ENCODE data around the gene OR51S1.

OR51S1 gene

DNA sequence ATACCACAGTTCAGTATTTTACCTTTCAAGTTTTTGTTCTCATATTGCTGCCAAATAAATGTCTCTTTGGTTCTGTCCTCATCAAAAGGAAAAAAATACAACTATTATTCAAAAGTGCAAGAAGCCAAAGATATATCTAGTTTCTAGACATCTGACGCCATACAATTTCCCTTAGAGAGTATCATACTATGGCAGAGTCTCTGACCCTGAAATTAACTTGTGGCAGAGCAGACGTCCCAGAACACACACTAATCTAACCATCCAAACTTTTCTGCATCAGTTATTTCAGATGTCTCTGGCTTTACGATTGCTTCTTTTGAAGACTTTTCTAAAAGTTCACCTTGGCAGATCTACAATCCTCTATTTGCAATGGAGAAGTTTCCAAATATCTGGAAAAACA lies 35.4 kb upstream of the OR51S1 start:
- TF ChIP-seq, protein P1, sequence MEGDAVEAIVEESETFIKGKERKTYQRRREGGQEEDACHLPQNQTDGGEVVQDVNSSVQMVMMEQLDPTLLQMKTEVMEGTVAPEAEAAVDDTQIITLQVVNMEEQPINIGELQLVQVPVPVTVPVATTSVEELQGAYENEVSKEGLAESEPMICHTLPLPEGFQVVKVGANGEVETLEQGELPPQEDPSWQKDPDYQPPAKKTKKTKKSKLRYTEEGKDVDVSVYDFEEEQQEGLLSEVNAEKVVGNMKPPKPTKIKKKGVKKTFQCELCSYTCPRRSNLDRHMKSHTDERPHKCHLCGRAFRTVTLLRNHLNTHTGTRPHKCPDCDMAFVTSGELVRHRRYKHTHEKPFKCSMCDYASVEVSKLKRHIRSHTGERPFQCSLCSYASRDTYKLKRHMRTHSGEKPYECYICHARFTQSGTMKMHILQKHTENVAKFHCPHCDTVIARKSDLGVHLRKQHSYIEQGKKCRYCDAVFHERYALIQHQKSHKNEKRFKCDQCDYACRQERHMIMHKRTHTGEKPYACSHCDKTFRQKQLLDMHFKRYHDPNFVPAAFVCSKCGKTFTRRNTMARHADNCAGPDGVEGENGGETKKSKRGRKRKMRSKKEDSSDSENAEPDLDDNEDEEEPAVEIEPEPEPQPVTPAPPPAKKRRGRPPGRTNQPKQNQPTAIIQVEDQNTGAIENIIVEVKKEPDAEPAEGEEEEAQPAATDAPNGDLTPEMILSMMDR (IDR thresholded peaks at IDR 0.05; ENCODE audit: insufficient read depth, low read length, poor library complexity, severe bottlenecking), result no peak
- no peaks in the 10 kb centered on the region for H3K36me3 ChIP-seq (ENCODE audit: control insufficient read depth, insufficient read depth, low read length)
- DNase-seq (ENCODE audit: extremely low read depth, insufficient read length), result no peak
- H3K4me3 ChIP-seq (replicated peaks; ENCODE audit: low read depth, low read length), result no peak overlapping the region
- no peaks in the 10 kb centered on the region for H3K27me3 ChIP-seq (replicated peaks; ENCODE audit: control insufficient read depth, insufficient read depth, low read length)

DNA sequence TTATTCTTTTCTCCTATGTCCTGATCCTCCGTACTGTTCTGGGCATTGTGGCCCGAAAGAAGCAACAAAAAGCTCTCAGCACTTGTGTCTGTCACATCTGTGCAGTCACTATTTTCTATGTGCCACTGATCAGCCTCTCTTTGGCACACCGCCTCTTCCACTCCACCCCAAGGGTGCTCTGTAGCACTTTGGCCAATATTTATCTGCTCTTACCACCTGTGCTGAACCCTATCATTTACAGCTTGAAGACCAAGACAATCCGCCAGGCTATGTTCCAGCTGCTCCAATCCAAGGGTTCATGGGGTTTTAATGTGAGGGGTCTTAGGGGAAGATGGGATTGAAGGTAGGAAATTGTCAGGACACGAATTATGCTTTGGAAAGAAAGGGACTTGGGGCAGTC lies 33.5 kb upstream of the OR51S1 start:
- DNase-seq (ENCODE audit: extremely low read depth, insufficient read length), result no peak
- no peak overlapping the region for H3K4me3 ChIP-seq (replicated peaks; ENCODE audit: low read depth, low read length)
- TF ChIP-seq, protein P1 (IDR thresholded peaks at IDR 0.05; ENCODE audit: insufficient read depth, low read length, poor library complexity, severe bottlenecking), result no peak
- no peaks in the 10 kb centered on the region for H3K36me3 ChIP-seq (ENCODE audit: control insufficient read depth, insufficient read depth, low read length)
- H3K27me3 ChIP-seq (replicated peaks; ENCODE audit: control insufficient read depth, insufficient read depth, low read length), result no peaks in the 10 kb centered on the region

DNA sequence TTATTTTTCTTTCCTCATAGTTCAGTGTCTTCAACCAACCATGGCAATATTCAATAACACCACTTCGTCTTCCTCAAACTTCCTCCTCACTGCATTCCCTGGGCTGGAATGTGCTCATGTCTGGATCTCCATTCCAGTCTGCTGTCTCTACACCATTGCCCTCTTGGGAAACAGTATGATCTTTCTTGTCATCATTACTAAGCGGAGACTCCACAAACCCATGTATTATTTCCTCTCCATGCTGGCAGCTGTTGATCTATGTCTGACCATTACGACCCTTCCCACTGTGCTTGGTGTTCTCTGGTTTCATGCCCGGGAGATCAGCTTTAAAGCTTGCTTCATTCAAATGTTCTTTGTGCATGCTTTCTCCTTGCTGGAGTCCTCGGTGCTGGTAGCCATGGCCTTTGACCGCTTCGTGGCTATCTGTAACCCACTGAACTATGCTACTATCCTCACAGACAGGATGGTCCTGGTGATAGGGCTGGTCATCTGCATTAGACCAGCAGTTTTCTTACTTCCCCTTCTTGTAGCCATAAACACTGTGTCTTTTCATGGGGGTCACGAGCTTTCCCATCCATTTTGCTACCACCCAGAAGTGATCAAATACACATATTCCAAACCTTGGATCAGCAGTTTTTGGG lies 33.0 kb upstream of the OR51S1 start, which contains the start of gene OR51T1:
TSS of gene OR51T1 (plus strand) at position 41 of the 641 bp plus-strand sequence. CDS start at position 41, 0 bp downstream.
- DNase-seq (ENCODE audit: extremely low read depth, insufficient read length), result no peak

DNA sequence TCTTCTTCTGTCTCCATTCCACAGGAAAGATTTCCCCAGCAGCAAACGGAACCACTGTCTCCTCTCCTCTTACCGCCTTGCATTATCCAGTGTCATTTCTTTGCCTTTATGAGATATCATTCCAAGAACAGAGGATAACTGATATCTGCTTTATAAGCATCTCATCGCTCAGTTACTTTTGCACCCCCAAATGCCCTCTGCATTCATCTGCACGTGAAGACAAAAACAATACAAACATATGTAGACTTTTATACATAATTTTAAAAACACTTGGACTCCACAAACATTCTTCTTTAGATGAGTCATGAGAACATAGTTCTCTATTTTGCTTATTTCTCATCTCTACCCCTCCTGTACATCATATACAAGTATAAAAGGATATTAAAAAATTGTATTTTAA lies 32.2 kb upstream of the OR51S1 start:
- TF ChIP-seq, protein P1 (IDR thresholded peaks at IDR 0.05; ENCODE audit: insufficient read depth, low read length, poor library complexity, severe bottlenecking), result no peak
- H3K36me3 ChIP-seq (ENCODE audit: control insufficient read depth, insufficient read depth, low read length), result no peaks in the 10 kb centered on the region
- H3K27me3 ChIP-seq (replicated peaks; ENCODE audit: control insufficient read depth, insufficient read depth, low read length), result no peaks in the 10 kb centered on the region
- no peak overlapping the region for H3K4me3 ChIP-seq (replicated peaks; ENCODE audit: low read depth, low read length)
- DNase-seq (ENCODE audit: extremely low read depth, insufficient read length), result no peak

More for the DNA sequence above, 33.0 kb upstream of the OR51S1 start, which contains the start of gene OR51T1:
- TF ChIP-seq, protein P1 (IDR thresholded peaks at IDR 0.05; ENCODE audit: insufficient read depth, low read length, poor library complexity, severe bottlenecking), result no peak
- H3K27me3 ChIP-seq (replicated peaks; ENCODE audit: control insufficient read depth, insufficient read depth, low read length), result no peaks in the 10 kb centered on the region
- H3K4me3 ChIP-seq (replicated peaks; ENCODE audit: low read depth, low read length), result no peak within 1 kb of the TSS
- no peaks in the 10 kb centered on the region for H3K36me3 ChIP-seq (ENCODE audit: control insufficient read depth, insufficient read depth, low read length)

DNA sequence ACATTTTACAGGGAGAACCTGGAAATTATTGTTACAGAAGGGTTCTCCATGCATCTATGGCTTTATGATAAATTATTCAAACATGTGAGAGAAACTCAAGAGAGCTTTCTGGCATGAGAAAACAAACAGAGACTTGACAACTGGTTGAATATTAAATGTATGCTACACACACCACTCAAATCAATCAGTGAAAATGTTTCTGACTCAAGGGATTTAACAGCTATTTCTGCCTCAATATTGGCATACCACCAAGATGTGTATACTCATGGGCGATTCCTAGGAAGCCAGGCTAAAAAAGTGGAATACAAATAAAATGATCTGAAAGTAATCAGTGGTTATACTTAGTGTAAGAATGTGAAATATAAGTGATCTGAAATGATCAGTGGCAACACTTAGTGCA lies 16.8 kb upstream of the OR51S1 start:
- Histone ChIP-seq H3K36me3 (ENCODE audit: control insufficient read depth, insufficient read depth, low read length) (no peaks in the 10 kb centered on the region), H3K27me3 (replicated peaks; ENCODE audit: control insufficient read depth, insufficient read depth, low read length) (no peaks in the 10 kb centered on the region), H3K4me3 (replicated peaks; ENCODE audit: low read depth, low read length) (no peak overlapping the region)
- no peak for DNase-seq (ENCODE audit: extremely low read depth, insufficient read length)
- TF ChIP-seq, protein P1 (IDR thresholded peaks at IDR 0.05; ENCODE audit: insufficient read depth, low read length, poor library complexity, severe bottlenecking), result no peak

All from GM06990 (cell line).